Stimulated activated CD8-positive, alpha-beta memory T cell treated with anti-CD3 and anti-CD28 coated beads, Interleukin-15, amount 100 ng/mL, for 1 hour (primary cell): ENCODE results near the gene MPST.
"Not testable (repeated sequence)": the region's sequence is repeated elsewhere in the genome, so short reads cannot be mapped to it uniquely, and the experiment has no call there.

Experiments used
- DNase-seq: peaks from one replicate; pipeline ENCODE4 v3.0.0-alpha.2; 2020; ENCODE audit warnings: low read depth

Gene MPST

DNA sequence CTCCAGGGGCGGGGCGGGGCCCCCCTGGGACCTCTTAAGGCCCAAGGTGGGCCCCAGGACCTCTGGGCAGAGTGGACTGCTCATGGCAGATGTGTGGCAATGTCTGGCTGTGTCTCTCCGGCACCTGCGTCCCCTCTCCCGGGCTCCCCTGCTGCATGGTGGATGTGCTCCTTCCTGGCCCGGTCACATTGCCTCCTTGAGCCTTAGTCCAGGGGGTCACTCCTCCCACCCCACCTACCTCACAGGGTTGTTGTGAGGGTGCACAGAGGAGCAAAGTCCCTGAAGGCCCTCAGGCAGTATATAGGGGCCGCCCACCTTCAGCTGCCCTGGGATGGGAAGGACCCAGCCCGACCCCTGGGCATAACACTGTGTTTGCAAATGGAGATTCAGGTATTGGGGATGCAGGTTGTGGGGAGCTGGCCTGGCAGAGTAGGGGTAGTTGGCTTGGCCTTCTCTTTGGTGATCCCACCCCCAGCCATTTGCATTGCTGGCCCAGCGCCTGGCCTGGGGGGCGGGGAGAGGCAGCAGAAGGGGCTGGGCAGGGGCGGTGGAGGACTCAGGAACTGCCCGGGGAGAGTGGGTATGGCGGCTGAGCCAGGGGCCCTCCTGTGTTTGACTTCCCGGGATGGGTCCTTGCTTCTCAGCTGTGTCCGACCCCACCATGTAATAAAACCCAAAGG lies 43.3 kb downstream of the MPST start:
- DNase-seq, result no peak

DNA sequence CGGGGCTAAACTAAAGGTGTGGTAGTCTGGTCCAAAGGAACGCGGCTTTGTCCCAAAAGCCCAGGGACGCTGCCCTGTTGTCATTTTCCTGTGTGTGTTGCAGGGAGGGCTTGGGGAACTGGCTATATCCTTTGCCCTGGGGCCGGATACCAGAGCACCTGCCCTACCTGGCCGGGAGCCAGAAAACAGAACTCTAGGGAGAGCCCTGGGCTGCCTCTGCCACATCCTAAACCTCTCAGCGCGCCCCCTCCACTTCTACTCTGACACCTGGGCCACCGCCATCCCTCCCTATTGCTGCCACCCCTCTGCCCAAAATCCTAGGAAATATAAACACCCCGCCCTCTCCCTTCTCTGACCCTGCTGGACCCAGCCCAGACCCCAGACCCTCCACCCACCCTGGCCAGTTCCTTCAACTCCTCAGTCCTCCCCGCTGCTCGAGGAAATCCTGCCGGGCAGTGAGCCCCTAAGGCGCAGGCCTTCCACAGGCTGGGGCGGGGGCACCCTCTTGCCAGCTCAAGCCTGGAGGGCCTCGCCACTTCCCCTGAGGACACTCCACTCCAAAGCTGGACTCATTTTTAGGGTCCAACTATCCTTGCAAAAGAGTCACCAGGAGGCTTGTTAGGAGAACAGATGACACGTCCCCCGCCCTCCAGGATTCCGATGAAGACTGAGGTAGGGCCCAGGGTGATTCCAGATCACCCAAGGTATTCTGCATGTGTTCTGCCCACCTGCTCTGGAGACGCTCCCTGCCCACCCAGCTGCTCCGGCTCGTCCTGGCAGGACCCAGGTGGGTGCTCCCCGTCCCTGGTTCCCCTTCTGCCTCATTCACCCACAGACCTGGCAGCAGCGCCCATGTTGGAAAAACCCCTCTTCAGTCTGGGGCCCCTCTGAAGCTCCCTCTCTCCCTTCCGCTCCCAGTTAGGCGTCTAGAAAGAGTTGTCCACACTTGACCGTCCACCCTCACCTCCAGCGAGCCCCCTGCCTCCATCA lies 44.2 kb downstream of the MPST start:
- no peak for DNase-seq

GRCh38 chr22:37064553-37064952 lies 45.0 kb downstream of the MPST start:
- DNase-seq, result no peak

DNA sequence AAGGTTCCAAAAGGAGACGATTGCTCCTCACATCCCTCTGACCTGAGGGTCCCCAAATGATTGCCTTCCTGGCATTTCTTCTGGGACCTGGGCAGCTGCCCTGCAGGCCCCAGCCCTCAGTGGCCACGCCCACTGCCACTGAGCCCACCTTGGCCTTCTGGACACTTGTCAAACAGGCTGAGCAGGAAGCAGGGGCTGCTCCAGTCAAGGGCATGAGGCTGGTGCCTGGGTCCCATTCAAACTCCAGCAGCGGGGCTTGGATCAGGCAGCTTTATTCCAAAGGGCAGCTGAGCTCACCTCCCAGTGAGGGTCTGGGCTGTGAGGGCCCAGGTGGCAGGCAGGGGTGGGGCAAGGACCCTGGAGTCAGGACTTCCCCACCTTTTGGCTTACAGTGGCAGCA lies 45.6 kb downstream of the MPST start:
- no peak for DNase-seq

- DNase-seq, result no peak
Observed at GRCh38 chr22:37065961-37066360, 46.4 kb downstream of the MPST start.

DNA sequence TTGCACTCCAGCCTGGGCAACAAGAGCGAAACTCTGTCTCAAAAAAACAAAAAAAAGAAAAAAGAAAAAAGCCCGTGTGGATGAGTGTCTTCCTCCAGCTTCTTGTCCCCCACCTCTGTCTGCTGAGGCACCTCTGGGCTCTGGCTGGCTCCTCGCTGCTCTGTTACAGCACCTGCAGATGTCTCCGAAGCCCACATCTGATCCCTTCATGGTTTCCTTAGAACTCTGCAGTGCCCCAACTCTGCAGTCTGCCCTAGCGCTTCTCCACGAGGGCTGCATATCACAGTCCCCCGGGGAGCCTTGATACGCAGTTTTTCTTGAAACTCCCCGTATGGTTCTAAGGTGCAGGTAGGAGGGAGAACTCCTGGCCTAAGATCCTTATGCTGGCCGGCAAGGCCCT lies 47.9 kb downstream of the MPST start:
- no peak for DNase-seq

- DNase-seq, result no peak
Observed at GRCh38 chr22:37068859-37069258, 49.3 kb downstream of the MPST start.

DNA sequence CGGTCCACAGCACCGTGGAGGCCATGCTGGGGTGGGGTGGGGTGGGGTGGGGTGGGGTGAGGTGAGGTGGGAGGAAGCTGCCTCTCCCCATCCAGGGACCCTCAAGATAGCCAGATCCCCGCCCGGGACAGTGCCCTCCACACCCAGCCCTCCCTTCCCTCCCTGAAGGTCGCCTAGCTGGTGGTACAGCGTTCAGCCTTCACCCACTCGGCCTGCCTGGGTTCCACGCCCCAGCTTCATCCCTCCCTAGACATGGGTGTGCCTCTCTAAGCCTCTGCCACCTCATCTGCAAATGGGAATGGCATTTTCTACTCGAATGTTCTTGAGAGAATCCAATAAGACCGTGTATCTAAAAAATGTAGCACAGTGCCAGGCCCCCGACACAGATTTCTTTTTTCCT lies 49.8 kb downstream of the MPST start:
- no peak for DNase-seq

DNA sequence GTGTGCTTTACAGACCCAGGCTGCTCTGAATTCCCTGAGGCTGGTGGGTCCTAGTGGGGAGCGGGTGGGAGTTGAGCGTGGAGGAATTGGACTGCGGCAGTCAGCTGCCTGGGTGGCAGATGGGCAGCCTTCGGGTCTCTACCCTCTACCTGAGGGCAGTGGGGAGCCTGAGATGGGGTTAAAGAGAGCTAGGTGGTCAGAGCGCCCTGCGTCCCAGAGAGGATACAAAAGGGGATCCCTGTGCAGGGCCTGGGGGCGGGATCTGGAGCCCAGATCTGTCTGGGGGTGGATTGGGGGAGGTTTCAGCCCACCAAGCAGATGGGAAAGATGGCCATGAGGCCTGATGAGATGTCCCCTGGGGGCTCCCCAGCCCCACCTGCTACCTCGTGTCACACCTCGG lies 50.2 kb downstream of the MPST start:
- no peak for DNase-seq

GRCh38 chr22:37070334-37070733 lies 50.8 kb downstream of the MPST start:
- no peak for DNase-seq

DNA sequence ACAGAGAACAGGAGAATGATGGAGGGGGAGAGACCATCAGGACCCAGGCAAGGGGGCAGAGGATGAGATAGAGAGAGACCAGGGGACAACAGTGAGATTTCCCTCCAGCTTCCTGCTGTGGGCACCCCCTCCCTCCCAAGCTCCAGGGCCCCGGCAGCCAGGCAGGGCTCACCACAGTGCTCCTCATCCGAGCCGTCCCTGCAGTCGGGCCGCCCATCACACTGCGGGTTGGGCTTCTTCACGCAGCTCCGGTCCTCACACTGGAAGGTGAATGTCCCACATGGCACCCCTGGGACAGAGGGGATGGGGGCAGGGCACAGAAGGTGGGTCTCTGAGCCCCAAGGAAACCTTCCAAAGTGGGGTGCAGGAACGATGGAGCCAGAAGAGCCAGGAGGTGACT lies 51.2 kb downstream of the MPST start:
- DNase-seq, result no peak

DNA sequence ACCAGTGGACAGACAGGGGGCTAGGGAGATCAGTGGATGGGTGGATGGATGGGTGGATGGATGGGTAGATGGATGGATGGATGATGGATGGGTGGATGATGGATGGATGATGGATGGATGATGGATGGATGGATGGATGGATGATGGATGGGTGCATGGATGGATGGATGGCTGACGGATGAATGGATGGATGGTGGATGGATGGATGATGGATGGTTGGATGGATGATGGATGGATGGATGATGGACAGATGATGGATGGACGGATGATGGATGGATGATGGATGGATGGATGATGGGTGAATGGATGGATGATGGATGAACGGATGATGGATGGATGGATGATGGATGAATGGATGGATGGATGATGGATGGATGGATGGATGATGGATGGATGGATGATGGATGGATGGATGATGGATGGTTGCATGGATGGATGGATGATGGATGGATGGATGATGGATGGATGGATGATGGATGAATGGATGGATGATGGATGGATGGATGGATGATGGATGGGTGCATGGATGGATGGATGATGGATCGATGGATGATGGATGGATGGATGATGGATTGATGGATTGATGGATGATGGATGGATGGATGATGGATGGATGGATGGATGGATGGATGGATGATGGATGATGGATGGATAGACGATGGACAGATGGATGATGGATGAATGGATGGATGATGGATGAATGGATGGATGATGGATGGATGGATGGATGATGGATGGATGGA lies 52.5 kb downstream of the MPST start:
- DNase-seq, result not testable (repeated sequence)

- no peak for DNase-seq
Observed at GRCh38 chr22:37072673-37073072, 53.1 kb downstream of the MPST start.

DNA sequence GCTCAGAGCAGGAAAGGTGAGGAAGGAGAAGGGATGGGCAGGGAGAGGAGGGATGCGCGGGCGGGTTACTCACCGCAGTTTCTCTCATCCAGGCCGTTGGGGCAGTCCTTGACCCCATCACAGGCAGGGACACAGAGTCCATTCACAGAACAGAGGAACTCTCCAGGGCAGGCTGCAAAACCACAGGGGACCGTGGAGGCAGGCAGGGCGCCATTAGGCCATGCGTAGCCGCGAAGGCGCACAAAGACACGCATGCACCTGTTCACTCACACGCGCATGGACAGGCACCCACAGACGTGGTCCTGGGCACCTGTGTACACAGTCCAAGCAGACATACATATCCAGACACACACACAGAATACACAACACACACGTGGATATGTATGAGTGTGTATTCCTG lies 55.0 kb downstream of the MPST start:
- DNase-seq, result no peak

GRCh38 chr22:37075046-37075445 lies 55.5 kb downstream of the MPST start:
- no peak for DNase-seq

- DNase-seq, result no peak
Observed at GRCh38 chr22:37075822-37076433, 56.4 kb downstream of the MPST start.

- DNase-seq, result peak; percentile 73
Observed at GRCh38 chr22:37077802-37078448, 58.4 kb downstream of the MPST start.

DNA sequence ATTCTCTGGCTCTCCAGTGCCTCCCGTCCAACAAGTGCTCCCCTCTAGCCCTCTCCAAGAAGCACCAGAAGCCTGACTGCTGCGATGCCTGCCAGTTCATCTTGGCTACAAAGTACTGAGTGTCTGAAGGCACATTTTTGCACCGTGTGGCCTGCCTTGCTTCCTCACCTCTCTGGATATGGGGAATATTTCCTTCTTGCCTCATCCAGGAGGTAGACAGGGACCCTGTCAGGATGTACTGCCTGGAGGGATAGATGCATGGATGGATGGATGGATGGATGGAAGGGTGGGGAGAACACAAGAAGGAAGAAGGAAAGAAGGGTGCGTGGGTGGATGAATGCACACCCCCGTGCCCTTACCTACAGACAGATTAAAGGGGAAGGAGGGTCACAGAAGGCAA lies 59.6 kb downstream of the MPST start:
- no peak for DNase-seq
